ACC112 (cell line): ENCODE measurements around the gene ABHD17C.

Experiments
- H2AFZ ChIP-seq: fragments of 200-600 bp; sonication (generic); one replicate; pipeline ENCODE4 v1.6.0; 2017; ENCODE audit warnings: antibody characterized with exemption, low read length; ENCODE audit not compliant: unreplicated experiment
- H3K27ac ChIP-seq: fragments of 200-600 bp; sonication (generic); 2 replicates; pipeline ENCODE4 v1.5.1; 2014; ENCODE audit warnings: low read depth, mild to moderate bottlenecking, antibody characterized with exemption, low read length, moderate library complexity
- H3K27me3 ChIP-seq: fragments of 200-600 bp; sonication (generic); 2 replicates; pipeline ENCODE4 v1.6.1; 2014; ENCODE audit warnings: mild to moderate bottlenecking, antibody characterized with exemption, low read length, moderate library complexity, mixed read lengths; ENCODE audit not compliant: insufficient read depth
- H3K36me3 ChIP-seq: fragments of 200-600 bp; sonication (generic); 2 replicates; pipeline ENCODE4 v1.6.1; 2016; ENCODE audit warnings: mild to moderate bottlenecking, antibody characterized with exemption, low read length, moderate library complexity, mixed read lengths; ENCODE audit not compliant: insufficient read depth
- H3K4me1 ChIP-seq: fragments of 200-600 bp; sonication (generic); one replicate; pipeline ENCODE4 v1.6.1; 2016; ENCODE audit warnings: low read length, mixed read lengths; ENCODE audit not compliant: insufficient read depth, unreplicated experiment, control insufficient read depth
- H3K4me3 ChIP-seq: fragments of 200-600 bp; sonication (generic); 2 replicates; pipeline ENCODE4 v1.5.1; 2014; ENCODE audit warnings: mild to moderate bottlenecking, low read depth, low read length
- H3K79me2 ChIP-seq: fragments of 200-600 bp; sonication (generic); one replicate; pipeline ENCODE4 v1.6.0; 2016; ENCODE audit warnings: low read length; ENCODE audit not compliant: control insufficient read depth, unreplicated experiment, insufficient read depth

ABHD17C gene

GRCh38 chr15:80744826-80745225, 49.7 kb downstream of the ABHD17C start:
- H3K27me3 ChIP-seq, result no peaks in the 10 kb centered on the region
- no peaks in the 10 kb centered on the region for H3K36me3 ChIP-seq
- H3K79me2 ChIP-seq, result peaks cover 4% of the 10 kb centered on the region
- H3K4me3 ChIP-seq, result no peak overlapping the region
- peaks cover 11% of the 10 kb centered on the region for H3K4me1 ChIP-seq
- no peak overlapping the region for H2AFZ ChIP-seq
- H3K27ac ChIP-seq, result peak overlapping the region; percentile 27; the same call in 1 of the 2 replicates

- Histone ChIP-seq H2AFZ (no peak overlapping the region), H3K36me3 (no peaks in the 10 kb centered on the region), H3K4me3 (no peak overlapping the region), H3K27me3 (no peaks in the 10 kb centered on the region), H3K27ac (no peak overlapping the region), H3K4me1 (peaks cover 11% of the 10 kb centered on the region), H3K79me2 (peaks cover 3% of the 10 kb centered on the region)
Measured at GRCh38 chr15:80745888-80746287, 50.8 kb downstream of the ABHD17C start.

GRCh38 chr15:80747317-80748053, 52.4 kb downstream of the ABHD17C start:
- no peak overlapping the region for H3K4me3 ChIP-seq
- H3K4me1 ChIP-seq, result peaks cover 11% of the 10 kb centered on the region
- H3K79me2 ChIP-seq, result peaks cover under 1% of the 10 kb centered on the region
- H3K36me3 ChIP-seq, result no peaks in the 10 kb centered on the region
- H3K27me3 ChIP-seq, result no peaks in the 10 kb centered on the region
- no peak overlapping the region for H2AFZ ChIP-seq
- no peak overlapping the region for H3K27ac ChIP-seq

DNA sequence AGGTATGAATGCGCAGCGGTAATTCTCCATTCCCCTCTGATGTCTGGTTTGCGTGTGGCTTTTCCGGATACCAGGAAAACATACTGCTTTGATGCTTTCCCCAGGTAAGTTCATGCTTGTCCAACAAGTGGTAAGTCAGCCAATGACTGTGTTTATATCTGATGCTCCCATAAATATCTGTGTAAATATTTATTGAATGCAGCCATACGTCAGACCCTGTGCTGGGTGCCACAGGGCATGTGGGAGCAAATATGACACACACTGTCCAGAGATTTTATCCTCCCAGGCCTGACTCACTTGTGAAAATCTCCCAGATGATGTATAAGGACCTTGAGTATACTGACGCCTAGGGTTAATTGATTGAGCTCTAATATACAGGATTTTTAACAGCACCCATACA, 54.5 kb downstream of the ABHD17C start:
- Histone ChIP-seq H3K36me3 (no peaks in the 10 kb centered on the region), H3K27ac (no peak overlapping the region), H3K4me1 (peaks cover 8% of the 10 kb centered on the region), H3K4me3 (no peak overlapping the region), H3K27me3 (no peaks in the 10 kb centered on the region), H2AFZ (no peak overlapping the region), H3K79me2 (no peaks in the 10 kb centered on the region)

DNA sequence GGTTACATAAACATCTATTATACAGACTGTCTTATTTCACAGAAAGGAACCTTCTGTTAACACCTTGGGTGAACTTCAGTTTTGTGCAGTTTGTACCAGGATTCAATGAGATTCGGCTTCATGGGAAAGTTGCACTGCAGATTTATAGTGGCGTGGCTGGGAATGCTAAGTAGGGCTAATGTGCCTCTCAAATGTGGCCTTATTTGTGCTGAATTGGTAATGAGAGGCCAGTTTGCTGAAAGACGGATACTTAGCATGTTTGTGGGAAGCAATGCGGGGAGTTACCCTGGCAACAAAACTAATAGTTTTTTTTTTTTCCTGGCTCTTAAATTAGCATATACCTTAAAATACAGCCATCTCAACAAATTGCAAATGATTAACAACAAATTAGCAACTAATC, 55.5 kb downstream of the ABHD17C start:
- H3K27me3 ChIP-seq, result no peaks in the 10 kb centered on the region
- H3K36me3 ChIP-seq, result no peaks in the 10 kb centered on the region
- no peak overlapping the region for H3K4me3 ChIP-seq
- H3K27ac ChIP-seq, result no peak overlapping the region
- no peaks in the 10 kb centered on the region for H3K79me2 ChIP-seq
- no peaks in the 10 kb centered on the region for H3K4me1 ChIP-seq
- H2AFZ ChIP-seq, result no peak overlapping the region

GRCh38 chr15:80752204-80752603, 57.1 kb downstream of the ABHD17C start:
- Histone ChIP-seq H2AFZ (no peak overlapping the region), H3K27me3 (no peaks in the 10 kb centered on the region), H3K36me3 (no peaks in the 10 kb centered on the region), H3K4me1 (no peaks in the 10 kb centered on the region), H3K4me3 (no peak overlapping the region), H3K79me2 (no peaks in the 10 kb centered on the region), H3K27ac (no peak overlapping the region)

- H3K27ac ChIP-seq, result no peak overlapping the region
- H2AFZ ChIP-seq, result no peak overlapping the region
- no peaks in the 10 kb centered on the region for H3K4me1 ChIP-seq
- H3K4me3 ChIP-seq, result no peak overlapping the region
- no peaks in the 10 kb centered on the region for H3K27me3 ChIP-seq
- H3K36me3 ChIP-seq, result no peaks in the 10 kb centered on the region
- no peaks in the 10 kb centered on the region for H3K79me2 ChIP-seq
Measured at GRCh38 chr15:80753161-80753560, 58.1 kb downstream of the ABHD17C start.

DNA sequence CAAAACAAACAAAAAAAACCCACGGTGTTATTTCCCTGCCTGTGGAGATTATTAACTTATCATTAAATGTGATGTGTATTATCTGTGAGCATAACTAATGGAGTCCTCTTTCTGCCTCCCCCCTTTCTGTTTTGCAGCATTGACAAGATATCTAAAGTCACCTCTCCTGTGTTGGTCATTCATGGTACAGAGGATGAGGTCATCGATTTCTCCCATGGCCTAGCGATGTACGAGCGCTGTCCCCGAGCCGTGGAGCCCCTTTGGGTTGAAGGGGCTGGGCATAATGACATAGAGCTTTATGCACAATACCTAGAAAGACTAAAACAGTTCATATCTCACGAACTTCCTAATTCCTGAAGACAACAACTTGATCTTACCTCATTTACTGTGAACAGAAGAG, 58.9 kb downstream of the ABHD17C start:
- Histone ChIP-seq H2AFZ (no peak overlapping the region), H3K27ac (no peak overlapping the region), H3K27me3 (no peaks in the 10 kb centered on the region), H3K36me3 (no peaks in the 10 kb centered on the region), H3K4me3 (no peak overlapping the region), H3K79me2 (no peaks in the 10 kb centered on the region), H3K4me1 (no peaks in the 10 kb centered on the region)

GRCh38 chr15:80755885-80756284, 60.8 kb downstream of the ABHD17C start:
- Histone ChIP-seq H3K36me3 (no peaks in the 10 kb centered on the region), H2AFZ (no peak overlapping the region), H3K27me3 (no peaks in the 10 kb centered on the region), H3K27ac (no peak overlapping the region), H3K4me1 (no peaks in the 10 kb centered on the region), H3K4me3 (no peak overlapping the region), H3K79me2 (no peaks in the 10 kb centered on the region)

DNA sequence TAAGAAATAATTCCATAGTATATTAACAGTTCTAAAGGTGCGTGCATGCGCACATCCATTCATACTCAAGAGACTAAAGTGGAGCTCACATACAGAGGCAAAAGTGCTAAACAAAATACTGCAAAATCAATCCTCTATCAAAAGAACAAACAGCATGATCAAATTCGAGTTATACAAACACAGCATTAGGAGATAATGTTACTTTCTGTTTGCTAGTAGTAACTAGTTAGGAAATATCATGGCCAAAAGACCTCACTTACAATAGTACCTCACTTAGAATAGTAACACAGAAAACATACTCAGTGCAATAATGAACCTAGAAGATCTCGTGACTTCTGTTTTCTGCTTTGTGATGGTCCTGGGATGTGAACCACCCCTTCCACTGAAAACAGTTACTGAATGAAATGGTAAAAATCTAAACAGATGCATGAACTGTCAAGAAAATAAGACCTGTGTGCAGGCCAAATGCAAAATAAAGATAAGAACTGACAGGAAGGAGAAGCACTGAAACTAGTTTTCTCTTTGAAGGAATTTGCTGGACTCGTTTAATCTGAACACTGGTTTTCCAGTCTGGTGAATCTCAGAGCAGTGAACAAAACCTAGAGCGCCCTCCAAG, 63.1 kb downstream of the ABHD17C start:
- H3K36me3 ChIP-seq, result no peaks in the 10 kb centered on the region
- H3K27me3 ChIP-seq, result no peaks in the 10 kb centered on the region
- no peaks in the 10 kb centered on the region for H3K4me1 ChIP-seq
- no peaks in the 10 kb centered on the region for H3K79me2 ChIP-seq
- H2AFZ ChIP-seq, result no peak overlapping the region
- H3K4me3 ChIP-seq, result no peak overlapping the region
- H3K27ac ChIP-seq, result no peak overlapping the region

DNA sequence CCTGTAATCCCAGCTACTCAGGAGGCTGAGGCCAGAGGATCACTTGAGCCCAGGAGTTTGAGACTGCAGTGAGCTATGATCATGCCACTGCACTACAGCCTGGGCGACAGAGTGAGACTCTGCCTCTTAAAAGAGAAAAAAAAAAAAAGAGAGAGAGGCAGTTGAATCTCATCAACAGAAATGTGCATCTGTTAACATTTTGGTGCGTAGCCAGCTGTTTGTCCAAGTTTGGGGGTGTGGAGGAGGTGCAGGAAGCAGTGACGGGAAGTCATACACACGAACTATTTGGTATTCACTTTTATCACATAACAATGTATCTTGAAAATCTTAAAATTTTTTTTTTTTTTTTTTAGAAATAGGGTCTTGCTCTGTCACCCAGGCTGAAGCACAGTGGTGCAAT, 65.8 kb downstream of the ABHD17C start:
- Histone ChIP-seq H3K4me3 (no peak overlapping the region), H3K36me3 (no peaks in the 10 kb centered on the region), H3K79me2 (no peaks in the 10 kb centered on the region), H3K27ac (no peak overlapping the region), H3K4me1 (no peaks in the 10 kb centered on the region), H3K27me3 (no peaks in the 10 kb centered on the region), H2AFZ (no peak overlapping the region)
